Measurements from ENCODE around the gene KSR1. TPM values are rescaled to one million over a fixed set of nuclear protein-coding genes. Genes with fewer than 3 reads are reported as not detected.

KSR1 gene
- total RNA-seq, 2 donors from 2014 or later, result 33.7 to 46.3 TPM

DNA sequence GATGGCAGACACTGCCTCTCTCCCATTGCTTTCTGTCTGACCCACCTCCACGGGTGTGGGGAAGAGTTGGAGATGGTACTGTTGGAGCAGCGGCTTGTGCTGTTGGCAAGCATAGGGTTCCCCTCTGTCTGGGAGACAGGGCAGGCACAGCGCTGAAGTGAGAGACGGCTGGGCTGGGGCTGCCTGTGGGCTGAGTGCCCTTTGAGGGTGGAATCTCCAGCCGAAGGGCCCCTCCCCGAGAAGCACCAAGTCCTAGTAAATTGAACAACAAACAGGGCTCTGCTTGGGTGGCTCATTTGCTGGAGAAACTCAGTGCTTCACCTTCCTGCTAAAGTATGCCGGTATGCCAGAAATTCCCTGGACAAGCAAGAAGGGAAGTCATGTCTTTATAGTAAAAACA lies 79.7 kb downstream of the KSR1 start:
- H3K9me3 Mint-ChIP-seq, result no peaks in the 10 kb centered on the region
- H3K27ac Mint-ChIP-seq, result peak overlapping the region; percentile 72
- TF ChIP-seq, protein P1, sequence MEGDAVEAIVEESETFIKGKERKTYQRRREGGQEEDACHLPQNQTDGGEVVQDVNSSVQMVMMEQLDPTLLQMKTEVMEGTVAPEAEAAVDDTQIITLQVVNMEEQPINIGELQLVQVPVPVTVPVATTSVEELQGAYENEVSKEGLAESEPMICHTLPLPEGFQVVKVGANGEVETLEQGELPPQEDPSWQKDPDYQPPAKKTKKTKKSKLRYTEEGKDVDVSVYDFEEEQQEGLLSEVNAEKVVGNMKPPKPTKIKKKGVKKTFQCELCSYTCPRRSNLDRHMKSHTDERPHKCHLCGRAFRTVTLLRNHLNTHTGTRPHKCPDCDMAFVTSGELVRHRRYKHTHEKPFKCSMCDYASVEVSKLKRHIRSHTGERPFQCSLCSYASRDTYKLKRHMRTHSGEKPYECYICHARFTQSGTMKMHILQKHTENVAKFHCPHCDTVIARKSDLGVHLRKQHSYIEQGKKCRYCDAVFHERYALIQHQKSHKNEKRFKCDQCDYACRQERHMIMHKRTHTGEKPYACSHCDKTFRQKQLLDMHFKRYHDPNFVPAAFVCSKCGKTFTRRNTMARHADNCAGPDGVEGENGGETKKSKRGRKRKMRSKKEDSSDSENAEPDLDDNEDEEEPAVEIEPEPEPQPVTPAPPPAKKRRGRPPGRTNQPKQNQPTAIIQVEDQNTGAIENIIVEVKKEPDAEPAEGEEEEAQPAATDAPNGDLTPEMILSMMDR (conservative IDR thresholded peaks at IDR 0.05), result no peak
- H3K4me3 Mint-ChIP-seq, result no peak overlapping the region
- H3K4me1 Mint-ChIP-seq, result peaks cover 33% of the 10 kb centered on the region
- Histone ChIP-seq H3K9ac (ENCODE audit: extremely low read depth, low read length, poor library complexity, severe bottlenecking) (no peak overlapping the region), H3K36me3 (ENCODE audit: control insufficient read depth, insufficient read depth, low read length) (no peaks in the 10 kb centered on the region), H3K27ac (ENCODE audit: low read depth, low read length) (peak overlapping the region; percentile 21), H3K4me3 (ENCODE audit: low read length) (no peak overlapping the region), H3K4me1 (ENCODE audit: control insufficient read depth, insufficient read depth, low read length) (peaks cover 7% of the 10 kb centered on the region), H3K9me3 (ENCODE audit: control insufficient read depth, low read length) (no peaks in the 10 kb centered on the region), H3K27me3 (ENCODE audit: control insufficient read depth, insufficient read depth, low read length, poor library complexity, severe bottlenecking) (no peaks in the 10 kb centered on the region)
- no peaks in the 10 kb centered on the region for H3K36me3 Mint-ChIP-seq (ENCODE audit: low read depth)
- DNase-seq, result no peak
- no peaks in the 10 kb centered on the region for H3K27me3 Mint-ChIP-seq (ENCODE audit: insufficient read depth)
- WGBS, 2 experiments (ENCODE audit: insufficient coverage in 1 of 2, insufficient read length in 1 of 2), result 83% methylated on average over 5 to 7 of the region's 7 CpGs

DNA sequence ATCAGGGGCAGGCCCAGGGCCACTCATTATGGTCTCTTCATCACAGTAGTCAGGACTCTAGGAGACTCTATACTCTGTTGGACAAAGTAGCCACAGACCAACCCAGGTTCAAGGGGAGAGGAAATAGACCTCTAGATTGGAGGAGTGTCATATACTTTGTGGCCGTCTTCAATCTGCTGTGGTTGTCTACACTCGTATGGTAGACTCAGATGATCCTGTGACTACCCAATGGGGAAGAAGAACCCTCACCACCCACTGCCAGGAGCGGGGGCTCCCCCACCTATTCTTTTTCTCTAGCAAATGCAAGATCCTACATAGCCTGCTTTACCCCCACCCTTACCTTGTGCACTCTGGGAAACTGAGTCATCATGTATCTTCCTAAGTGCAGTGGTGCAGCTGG lies 80.5 kb downstream of the KSR1 start:
- TF ChIP-seq, protein P1 (conservative IDR thresholded peaks at IDR 0.05), result no peak
- Mint-ChIP-seq H3K4me3 (no peak overlapping the region), H3K27ac (no peak overlapping the region), H3K27me3 (ENCODE audit: insufficient read depth) (no peaks in the 10 kb centered on the region), H3K4me1 (peaks cover 28% of the 10 kb centered on the region), H3K9me3 (no peaks in the 10 kb centered on the region), H3K36me3 (ENCODE audit: low read depth) (no peaks in the 10 kb centered on the region)
- DNase-seq, result no peak
- H3K9ac ChIP-seq (ENCODE audit: extremely low read depth, low read length, poor library complexity, severe bottlenecking), result no peak overlapping the region
- peaks cover 7% of the 10 kb centered on the region for H3K4me1 ChIP-seq (ENCODE audit: control insufficient read depth, insufficient read depth, low read length)
- 90 to 99% methylated on average over 2 to 3 of the region's 3 CpGs for WGBS, 2 experiments (ENCODE audit: insufficient coverage in 1 of 2, insufficient read length in 1 of 2)
- no peak overlapping the region for H3K27ac ChIP-seq (ENCODE audit: low read depth, low read length)
- H3K36me3 ChIP-seq (ENCODE audit: control insufficient read depth, insufficient read depth, low read length), result no peaks in the 10 kb centered on the region
- no peaks in the 10 kb centered on the region for H3K27me3 ChIP-seq (ENCODE audit: control insufficient read depth, insufficient read depth, low read length, poor library complexity, severe bottlenecking)
- H3K4me3 ChIP-seq (ENCODE audit: low read length), result no peak overlapping the region
- no peaks in the 10 kb centered on the region for H3K9me3 ChIP-seq (ENCODE audit: control insufficient read depth, low read length)

DNA sequence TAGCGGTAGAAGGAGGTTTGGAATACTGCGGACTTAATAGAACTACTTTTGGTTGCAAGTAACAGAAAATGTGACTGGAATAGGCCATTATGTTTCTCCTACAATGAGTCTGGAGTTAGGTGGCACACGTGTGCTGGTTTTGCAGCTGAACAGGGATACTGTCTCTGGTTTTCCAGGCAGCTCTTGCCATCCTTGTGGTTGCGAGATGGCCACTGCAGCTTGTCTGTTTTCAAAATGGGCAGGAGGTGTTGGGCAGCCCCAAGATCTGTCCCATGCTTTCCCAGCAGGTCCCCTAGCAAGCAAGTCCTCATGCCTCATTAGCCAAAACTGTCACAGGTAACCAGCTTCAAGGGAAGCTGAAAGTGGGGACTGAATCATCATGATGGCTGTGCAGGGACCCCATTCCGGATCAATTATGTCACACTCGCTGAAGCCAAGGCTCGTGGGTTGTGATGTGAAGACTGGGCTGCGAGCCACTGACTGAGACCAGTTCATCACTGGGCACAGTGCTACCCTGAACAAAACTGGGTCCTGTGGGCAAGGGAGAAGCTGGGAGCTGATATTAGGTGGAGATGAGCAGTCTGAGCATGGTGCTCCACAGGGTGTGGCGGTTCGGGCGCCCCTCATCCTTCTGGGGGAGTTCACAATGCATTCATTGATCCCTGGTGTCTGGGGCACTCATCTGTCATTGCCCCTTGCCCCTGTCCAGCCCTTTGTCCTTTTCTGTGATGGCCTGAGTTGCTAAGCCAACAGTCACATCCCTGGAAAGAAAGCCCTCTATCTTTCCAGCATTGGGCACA lies 82.1 kb downstream of the KSR1 start:
- no peak overlapping the region for H3K27ac Mint-ChIP-seq
- peak; percentile 49 for DNase-seq
- TF ChIP-seq, protein P1 (conservative IDR thresholded peaks at IDR 0.05), result no peak
- H3K9me3 Mint-ChIP-seq, result no peaks in the 10 kb centered on the region
- H3K27me3 Mint-ChIP-seq (ENCODE audit: insufficient read depth), result no peaks in the 10 kb centered on the region
- Histone ChIP-seq H3K36me3 (ENCODE audit: control insufficient read depth, insufficient read depth, low read length) (no peaks in the 10 kb centered on the region), H3K27ac (ENCODE audit: low read depth, low read length) (no peak overlapping the region), H3K4me1 (ENCODE audit: control insufficient read depth, insufficient read depth, low read length) (peaks cover 7% of the 10 kb centered on the region), H3K4me3 (ENCODE audit: low read length) (no peak overlapping the region), H3K9me3 (ENCODE audit: control insufficient read depth, low read length) (no peaks in the 10 kb centered on the region), H3K27me3 (ENCODE audit: control insufficient read depth, insufficient read depth, low read length, poor library complexity, severe bottlenecking) (no peaks in the 10 kb centered on the region), H3K9ac (ENCODE audit: extremely low read depth, low read length, poor library complexity, severe bottlenecking) (no peak overlapping the region)
- no peaks in the 10 kb centered on the region for H3K36me3 Mint-ChIP-seq (ENCODE audit: low read depth)
- WGBS, 2 experiments (ENCODE audit: insufficient coverage in 1 of 2, insufficient read length in 1 of 2), result 86 to 95% methylated on average over 6 to 11 of the region's 11 CpGs
- H3K4me3 Mint-ChIP-seq, result no peak overlapping the region
- peaks cover 28% of the 10 kb centered on the region for H3K4me1 Mint-ChIP-seq
